GM18526 (cell line): ENCODE results near the gene GID4.
A peak's percentile ranks its signal among the peaks of the same experiment; 100 is the strongest.

ENCODE experiments used
- POLR2A ChIP-seq: IDR thresholded peaks from 3 replicates; pipeline ENCODE4 v1.6.1; 2011; ENCODE audit not compliant: insufficient read length; ENCODE audit errors: extremely low read depth

GID4 gene

DNA sequence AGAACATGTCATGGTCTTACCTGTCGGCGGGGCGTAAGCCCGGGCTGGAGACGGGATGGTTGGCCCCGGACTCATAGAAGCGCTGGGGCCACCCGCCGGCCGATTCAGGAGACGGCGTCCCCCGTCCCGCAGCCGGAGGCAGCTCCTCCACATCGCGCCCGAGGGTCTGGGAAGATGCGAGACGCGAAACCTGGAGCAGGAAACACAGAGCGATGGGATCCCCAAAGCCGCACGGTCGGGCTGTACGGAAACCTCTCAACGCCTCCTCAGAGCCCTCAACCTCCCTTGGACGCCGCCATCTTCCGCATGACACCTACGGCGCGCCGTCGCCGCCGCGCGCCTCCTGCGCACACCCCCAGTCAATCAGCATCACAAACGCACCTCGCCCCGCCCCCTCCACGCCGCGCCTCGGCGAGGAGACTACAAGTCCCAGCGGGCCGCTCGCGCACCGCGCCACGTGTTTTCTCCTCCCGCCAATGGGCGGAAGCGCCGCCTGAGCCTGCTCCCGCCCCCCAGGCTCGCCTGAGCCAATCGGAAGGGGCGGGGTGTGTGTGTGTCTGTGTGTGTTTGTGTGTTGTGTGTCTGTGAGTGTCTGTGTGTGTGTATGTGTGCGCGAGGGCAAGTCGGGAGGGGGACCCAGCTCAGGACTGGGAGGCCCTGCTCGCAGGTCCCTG, at the start of gene GID4, which contains the start of gene ATPAF2:
Gene GID4, plus strand, starts transcription at position 548 of the 674 bp plus-strand sequence. Its CDS starts 57 bp downstream, at position 605.
Gene ATPAF2, minus strand, starts transcription at position 308 of the 674 bp plus-strand sequence. Its CDS starts 155 bp downstream, at position 153.
- TF ChIP-seq POLR2A = peak; percentile 46

DNA sequence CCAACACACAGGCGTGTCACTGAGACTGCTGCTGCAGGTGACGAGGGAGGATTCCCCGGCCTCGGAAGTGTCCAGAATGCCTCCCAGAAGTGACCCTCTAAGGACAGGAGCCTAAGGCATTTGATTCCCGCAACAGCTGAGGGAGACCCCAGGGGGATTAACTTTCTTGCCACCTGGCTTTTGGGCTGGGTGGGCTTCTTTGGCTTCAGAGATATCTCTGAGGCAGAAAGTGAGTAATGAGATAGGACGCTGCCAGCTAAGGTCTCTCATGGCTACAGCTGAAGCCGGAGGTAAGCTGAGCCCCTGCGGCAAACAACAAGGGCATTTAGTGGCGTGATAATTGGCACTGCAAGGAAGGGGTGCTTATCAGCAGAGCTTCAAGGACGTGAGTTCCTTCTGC, 49.6 kb upstream of the GID4 start:
- no peak for TF ChIP-seq POLR2A

DNA sequence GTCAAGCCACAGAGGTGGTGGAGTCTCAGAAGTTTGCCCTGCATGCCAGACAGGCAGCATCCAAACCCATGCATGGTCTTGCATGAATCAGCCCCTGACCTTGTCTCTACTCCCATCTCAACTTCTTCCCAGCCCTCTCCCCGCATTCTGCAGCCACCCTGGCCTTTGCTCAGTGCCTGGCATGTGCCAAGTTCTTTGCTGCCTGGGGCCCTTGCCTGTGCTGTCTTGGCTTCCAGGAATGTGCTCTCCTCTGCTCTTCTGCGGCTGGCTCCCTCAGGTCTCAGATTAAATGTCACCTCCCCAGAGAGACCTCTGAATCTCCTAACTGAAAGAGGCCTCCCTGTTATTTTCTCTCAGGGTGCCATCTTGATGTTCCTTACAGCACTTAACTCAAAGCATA, 48.9 kb upstream of the GID4 start:
- no peak for TF ChIP-seq POLR2A

DNA sequence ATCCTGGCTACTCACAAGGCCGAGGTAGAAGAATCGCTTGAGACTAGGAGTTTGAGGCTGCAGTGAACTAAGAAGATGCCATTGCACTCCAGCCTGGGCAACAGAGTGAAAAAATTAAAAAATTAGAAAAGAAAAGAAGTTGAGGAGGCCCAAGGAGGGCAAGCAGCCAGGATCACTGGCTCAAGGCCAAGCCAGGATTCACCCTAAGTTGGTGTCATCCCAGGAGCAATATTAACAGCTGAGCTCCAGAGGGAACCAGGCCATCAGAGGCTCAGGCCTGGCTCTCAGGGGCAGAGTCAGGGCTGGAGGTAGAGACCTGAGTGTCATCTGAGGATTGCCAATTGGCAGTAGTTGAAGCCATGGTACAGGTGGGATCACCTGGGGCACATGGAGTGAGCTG, 45.8 kb upstream of the GID4 start:
- no peak for TF ChIP-seq POLR2A

DNA sequence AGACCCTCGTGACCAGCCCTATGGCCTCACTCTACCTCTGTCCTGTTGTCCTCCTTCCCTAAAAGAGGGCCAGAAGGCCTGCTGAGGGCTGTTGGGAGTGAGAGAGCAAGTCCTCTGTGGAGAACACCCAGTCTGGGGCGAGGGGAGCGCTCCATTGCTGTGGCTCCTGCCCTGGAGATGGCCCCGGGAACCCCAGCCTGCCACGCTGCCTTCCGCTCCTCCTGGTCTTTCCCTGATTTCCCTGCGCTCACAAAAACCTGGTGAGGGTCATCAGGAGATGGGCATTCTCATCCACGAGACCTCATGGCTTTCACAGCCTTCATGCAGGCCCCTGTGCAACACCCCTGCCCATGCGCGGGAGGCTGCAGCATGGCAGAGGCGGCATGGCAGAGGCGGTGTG, 45.4 kb upstream of the GID4 start:
- TF ChIP-seq POLR2A = no peak

DNA sequence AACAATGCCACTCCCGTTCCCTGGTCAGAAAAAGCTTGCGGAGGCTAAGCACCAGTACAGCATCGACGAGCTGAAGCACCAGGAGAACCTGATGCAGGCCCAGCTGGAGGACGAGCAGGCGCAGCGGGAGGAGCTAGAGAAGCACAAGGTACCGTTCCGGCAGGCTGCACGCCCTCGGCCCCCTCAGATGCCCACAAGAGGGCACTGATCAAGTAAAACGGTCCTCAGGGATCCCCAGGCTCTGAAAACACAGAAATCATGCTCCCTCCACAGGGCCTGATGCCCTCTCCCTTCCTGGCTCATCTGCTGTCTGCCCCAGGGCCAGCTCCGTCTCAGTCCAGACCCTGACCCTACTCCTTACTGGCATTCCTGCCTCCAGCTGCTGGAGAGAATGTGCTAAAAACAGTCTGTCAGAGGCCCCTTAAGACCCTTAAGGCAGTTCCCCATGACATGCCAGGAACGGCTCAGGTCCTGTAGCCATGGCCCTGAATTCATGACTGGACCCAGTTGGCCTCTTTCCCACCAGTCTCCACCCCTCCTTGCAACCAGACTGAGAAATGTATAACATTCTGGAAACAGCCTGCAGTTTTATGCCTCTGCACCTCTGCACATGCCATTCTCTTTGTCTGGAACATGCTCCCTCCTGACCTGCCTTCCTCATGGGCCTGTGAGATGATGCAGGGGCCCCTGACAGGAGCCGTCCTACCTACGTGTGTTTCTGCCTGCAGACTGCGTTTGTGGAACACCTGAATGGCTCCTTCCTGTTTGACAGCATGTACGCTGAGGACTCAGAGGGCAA, 44.7 kb upstream of the GID4 start:
- TF ChIP-seq POLR2A = no peak

DNA sequence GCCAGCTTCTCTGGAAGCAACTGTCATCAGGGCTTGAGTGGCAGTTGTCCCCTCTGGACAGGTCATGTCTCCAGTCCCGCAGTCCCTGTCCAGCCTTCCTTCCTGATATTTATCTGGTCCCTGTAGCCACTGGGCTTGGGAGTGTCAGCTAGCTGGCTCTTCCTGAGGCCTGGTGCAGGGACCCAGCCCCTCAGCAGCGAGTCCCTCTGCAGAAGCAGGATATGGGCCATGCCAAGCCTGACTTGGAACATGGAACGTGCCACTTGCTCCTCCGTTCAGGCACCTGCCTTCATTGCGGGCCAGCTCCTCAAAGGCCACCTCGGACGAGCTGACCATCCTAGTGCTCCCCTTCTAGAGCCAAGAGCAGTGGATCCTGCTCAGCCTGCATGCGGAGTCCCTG, 40.3 kb upstream of the GID4 start:
- TF ChIP-seq POLR2A = no peak

DNA sequence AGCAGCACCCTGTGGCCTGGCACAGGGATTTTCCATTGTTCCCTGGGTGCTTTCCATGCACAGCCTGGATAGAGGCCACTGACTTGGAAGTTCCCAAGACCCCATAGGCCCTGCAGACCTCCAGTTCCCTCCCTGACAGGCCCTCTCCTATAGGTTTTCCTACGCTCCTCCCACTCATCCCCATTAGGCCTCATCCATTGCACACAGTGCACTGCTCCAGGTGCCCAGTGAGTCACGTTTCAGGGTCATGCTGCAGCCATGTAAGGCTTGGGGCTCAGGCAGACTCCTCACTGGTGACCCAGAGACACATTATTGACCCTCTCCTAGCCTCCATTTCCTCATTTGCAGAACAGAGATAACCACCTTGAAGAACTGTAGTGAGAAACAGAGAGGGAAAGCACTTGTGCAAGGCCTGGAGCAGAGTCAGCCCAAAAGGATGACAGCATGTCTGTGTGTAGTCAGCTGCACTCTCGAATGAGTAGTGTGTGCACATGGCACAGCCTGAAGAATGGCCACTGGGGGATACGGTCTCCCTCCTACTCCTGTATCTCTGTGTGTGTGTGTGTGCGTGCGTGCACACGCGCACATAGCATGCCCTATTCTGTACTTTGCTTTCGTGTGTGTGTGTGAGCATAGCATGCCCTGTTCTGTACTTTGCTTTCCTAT, 39.7 kb upstream of the GID4 start:
- no peak for TF ChIP-seq POLR2A

DNA sequence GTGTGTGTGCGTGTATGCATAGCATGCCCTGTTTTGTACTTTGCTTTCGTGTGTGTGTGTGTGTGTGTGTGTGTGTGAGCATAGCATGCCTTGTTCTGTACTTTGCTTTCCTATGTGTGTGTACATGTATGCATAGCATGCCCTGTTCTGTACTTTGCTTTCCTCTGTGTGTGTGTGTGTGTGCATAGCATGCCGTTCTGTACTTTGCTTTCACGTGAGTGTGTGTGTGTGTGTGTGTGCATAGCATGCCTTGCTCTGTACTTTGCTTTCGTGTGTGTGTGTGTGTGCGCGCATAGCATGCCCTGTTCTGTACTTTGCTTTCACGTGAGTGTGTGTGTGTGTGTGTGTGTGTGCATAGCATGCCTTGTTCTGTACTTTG, 39.2 kb upstream of the GID4 start:
- TF ChIP-seq POLR2A = no peak

DNA sequence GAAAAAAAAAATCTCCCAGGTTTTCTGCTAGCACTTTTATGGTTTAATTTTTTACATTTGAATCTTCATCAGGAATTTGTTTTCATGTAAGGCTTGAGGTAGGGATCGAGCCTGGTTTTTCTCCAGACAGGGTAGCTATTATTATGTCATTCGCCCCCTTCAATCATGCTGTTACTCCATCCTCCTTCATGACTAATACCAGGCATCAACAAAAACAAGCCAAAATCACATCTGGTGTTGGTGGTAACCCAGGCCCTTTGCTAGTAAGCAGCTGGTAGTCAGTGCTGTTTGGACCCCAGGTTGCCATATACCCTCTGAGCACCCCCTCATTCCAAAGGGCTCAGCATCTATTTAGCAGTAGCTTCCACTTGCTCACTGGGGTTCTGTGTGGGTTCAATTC, 37.0 kb upstream of the GID4 start:
- TF ChIP-seq POLR2A = no peak

DNA sequence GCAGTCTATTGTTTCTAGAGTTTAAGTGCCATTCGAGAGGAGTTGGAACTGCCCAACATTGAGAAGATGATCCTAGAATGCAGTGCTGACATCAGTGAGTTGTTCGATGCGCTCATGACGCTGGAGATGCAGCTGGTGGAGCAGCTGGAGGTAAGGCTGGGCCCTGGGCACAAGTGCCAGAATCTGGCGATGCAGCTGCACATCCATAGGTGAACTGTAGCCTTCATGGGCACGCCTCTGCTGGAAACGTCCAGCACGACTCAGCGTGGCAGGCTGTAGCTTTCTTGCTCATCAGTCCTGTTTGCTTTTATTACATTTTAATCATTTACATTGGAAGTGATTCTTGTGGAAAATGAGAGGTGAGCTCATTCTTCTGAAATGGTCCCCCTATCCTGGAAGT, 34.9 kb upstream of the GID4 start:
- no peak for TF ChIP-seq POLR2A

DNA sequence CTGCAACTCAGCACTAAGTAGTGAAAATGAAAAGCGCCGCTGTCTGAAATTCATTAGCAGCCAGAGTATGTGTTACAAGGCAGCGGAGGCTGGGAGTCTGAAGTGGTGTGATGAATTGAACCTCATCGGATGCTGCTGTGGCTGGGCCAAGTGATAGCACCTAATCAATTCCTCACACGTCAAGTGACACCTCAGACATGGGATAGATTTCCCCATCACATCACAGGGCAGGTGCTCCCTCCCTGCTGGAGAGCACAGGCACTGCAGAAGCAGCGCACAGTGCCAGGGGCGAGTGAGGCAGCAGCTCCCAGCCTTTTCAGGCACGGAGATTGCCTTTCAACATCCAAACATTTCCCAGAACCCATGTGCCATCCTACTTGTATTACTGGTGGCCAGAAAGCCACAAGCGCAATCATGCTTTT, 34.3 kb upstream of the GID4 start:
- no peak for TF ChIP-seq POLR2A

DNA sequence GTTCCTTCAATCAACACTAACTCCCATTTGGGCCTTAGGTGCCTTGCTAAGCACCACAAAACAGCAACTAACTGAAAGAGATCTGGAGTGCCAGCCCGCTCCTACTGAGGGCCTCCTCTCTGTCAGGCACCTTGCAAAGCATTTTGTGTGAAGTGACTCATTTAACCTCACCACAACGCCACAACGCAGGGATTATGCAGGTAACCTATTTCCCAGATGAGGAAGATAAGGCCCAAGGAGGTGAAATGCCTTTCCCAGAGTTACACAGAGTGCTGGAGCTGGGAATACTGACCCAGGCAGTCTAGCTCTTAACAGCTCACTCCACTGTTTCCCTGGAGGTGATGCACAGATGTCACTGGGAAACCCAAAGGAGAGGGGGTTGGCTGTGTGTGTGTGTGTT, 33.7 kb upstream of the GID4 start:
- no peak for TF ChIP-seq POLR2A

DNA sequence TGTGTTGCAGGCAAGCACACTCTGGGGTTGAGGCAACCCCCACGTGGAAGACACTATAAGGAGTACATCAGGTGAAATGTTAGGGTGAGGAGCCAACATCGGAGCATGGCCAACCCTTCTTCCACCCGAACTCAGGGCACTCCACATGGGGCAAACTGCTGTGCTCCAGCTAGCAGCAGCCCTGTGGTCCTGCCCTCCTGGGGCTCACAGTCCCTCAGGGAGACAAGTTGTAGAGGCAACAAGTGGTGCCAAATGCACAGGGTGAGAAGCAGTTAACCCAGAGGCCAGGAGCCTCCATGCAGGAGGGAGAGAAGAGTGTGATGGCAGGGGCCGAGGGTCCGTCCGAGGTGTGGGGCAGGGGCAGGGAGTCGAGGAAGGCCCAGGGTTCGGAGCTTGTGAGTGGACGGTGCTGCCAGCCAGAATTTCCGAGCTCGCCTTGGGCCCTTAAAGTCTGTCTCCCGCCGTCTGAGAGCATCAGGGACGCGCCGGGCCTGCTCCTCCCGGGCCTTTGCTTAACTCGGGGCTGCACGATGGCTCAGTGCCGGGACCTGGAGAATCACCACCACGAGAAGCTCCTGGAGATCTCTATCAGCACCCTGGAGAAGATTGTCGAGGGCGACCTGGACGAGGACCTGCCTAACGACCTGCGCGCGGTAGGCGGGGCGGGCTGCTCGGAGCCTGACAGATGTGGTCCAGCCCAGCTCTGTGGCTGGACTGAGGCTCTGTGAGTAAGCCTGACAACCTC, 32.5 kb upstream of the GID4 start:
- TF ChIP-seq POLR2A = no peak
